OCI-LY7 (cell line): ENCODE data around the gene LGALS9. TPM values are rescaled to one million over a fixed set of nuclear protein-coding genes. Genes with fewer than 3 reads are reported as not detected.

Experiments used
- BruUV-seq: library from RNA; stranded (reverse); fragments of 400-500 nt; replicated peaks from 2 replicates; lab custom pipeline; 2021; lab: Mats Ljungman, UMichigan
- CTCF ChIA-PET: fragments of 300-600 bp; sonication (Branson Sonifier 250); formaldehyde crosslinking; loops from one replicate; lab custom pipeline; 2022; ENCODE audit warnings: antibody characterized with exemption; ENCODE audit not compliant: unreplicated experiment; lab: Charles Lee
- POLR2A ChIA-PET: fragments of 300-600 bp; sonication (Branson Sonifier 250); formaldehyde crosslinking; loops from one replicate; lab custom pipeline; 2022; ENCODE audit warnings: antibody characterized with exemption; lab: Charles Lee
- DNase-seq: peaks from one replicate; pipeline ENCODE4 v3.0.0-alpha.2; 2015; ENCODE audit warnings: low spot score
- H2AFZ ChIP-seq: fragments of 200-600 bp; sonication (generic), shearing (Covaris generic); 2 replicates; pipeline ENCODE4 v1.6.1; 2014; ENCODE audit warnings: mild to moderate bottlenecking, antibody characterized with exemption, low read length, moderate library complexity
- H3K27ac ChIP-seq: fragments of 200-600 bp; sonication (generic); 2 replicates; pipeline ENCODE4 v1.5.1; 2014; ENCODE audit warnings: mixed run types, low read depth, mild to moderate bottlenecking, moderate library complexity, low read length, inconsistent platforms; ENCODE audit not compliant: poor library complexity, severe bottlenecking
- H3K36me3 ChIP-seq: fragments of 200-600 bp; sonication (generic); 2 replicates; pipeline ENCODE4 v1.6.1; 2014; ENCODE audit warnings: mild to moderate bottlenecking, antibody characterized with exemption, low read length, moderate library complexity, mixed read lengths; ENCODE audit not compliant: insufficient read depth
- H3K4me1 ChIP-seq: fragments of 200-600 bp; sonication (generic); 2 replicates; pipeline ENCODE4 v1.5.1; 2014; ENCODE audit warnings: mild to moderate bottlenecking, low read length; ENCODE audit not compliant: insufficient read depth, poor library complexity, severe bottlenecking
- H3K4me2 ChIP-seq: fragments of 200-600 bp; sonication (generic); 2 replicates; pipeline ENCODE4 v1.6.1; 2014; ENCODE audit warnings: mild to moderate bottlenecking, low read length
- H3K4me3 ChIP-seq: fragments of 200-600 bp; sonication (generic); 2 replicates; pipeline ENCODE4 v1.5.1; 2014; ENCODE audit warnings: mild to moderate bottlenecking, low read depth, low read length; ENCODE audit not compliant: poor library complexity, severe bottlenecking
- H3K79me2 ChIP-seq: fragments of 200-600 bp; sonication (generic); 2 replicates; pipeline ENCODE4 v1.6.1; 2016; ENCODE audit warnings: low read depth, mild to moderate bottlenecking, low read length, moderate library complexity, mixed read lengths; ENCODE audit not compliant: insufficient read depth
- H3K9me2 ChIP-seq: fragments of 200-600 bp; sonication (generic); 2 replicates; pipeline ENCODE4 v1.6.1; 2016; ENCODE audit warnings: mild to moderate bottlenecking, low read length, mixed read lengths; ENCODE audit not compliant: insufficient read depth
- H3K9me3 ChIP-seq: fragments of 200-600 bp; sonication (generic); 2 replicates; pipeline ENCODE4 v1.6.1; 2014; ENCODE audit warnings: mild to moderate bottlenecking, mixed run types, low read length, mixed read lengths
- H4K20me1 ChIP-seq: fragments of 200-600 bp; sonication (generic); 2 replicates; pipeline ENCODE4 v1.6.1; 2014; ENCODE audit warnings: mild to moderate bottlenecking, antibody characterized with exemption, low read length, moderate library complexity, mixed read lengths; ENCODE audit not compliant: insufficient read depth
- CTCF ChIP-seq: fragments of 200-600 bp; sonication (generic); conservative IDR thresholded peaks from 2 replicates; pipeline ENCODE4 v1.5.1; 2014; ENCODE audit warnings: mild to moderate bottlenecking, antibody characterized with exemption, low read length, moderate library complexity, mixed read lengths
- EZH2phosphoT487 ChIP-seq: fragments of 200-600 bp; sonication (generic); IDR thresholded peaks from 2 replicates; pipeline ENCODE4 v1.6.1; 2018; ENCODE audit warnings: low read depth, borderline replicate concordance, mild to moderate bottlenecking, mixed run types, antibody characterized with exemption, low read length, moderate library complexity, mixed read lengths
- intact Hi-C: fragments of 100-400 bp; cut with micrococcal nuclease; formaldehyde crosslinking; loops from one replicate; pipeline ENCODE4 v1.10.0; 2022; ENCODE audit not compliant: unreplicated experiment
- total RNA-seq, 2 experiments: library from RNA; depleted of rRNA in 1 of 2; stranded (reverse); fragments of >200 nt in 1 of 2; shearing (Covaris generic) in 1 of 2; gene quantifications; 2 replicates each; pipeline ENCODE4 v1.2.3, GENCODE V29; 2014 to 2022

The LGALS9 gene
- total RNA-seq, 2 experiments from 2014 or later = 2.2 to 4.2 TPM

- Histone ChIP-seq H3K9me3 (no peaks in the 10 kb centered on the region), H3K4me1 (no peaks in the 10 kb centered on the region), H2AFZ (no peak overlapping the region), H3K36me3 (no peaks in the 10 kb centered on the region), H4K20me1 (no peaks in the 10 kb centered on the region), H3K4me3 (no peak overlapping the region), H3K9me2 (no peaks in the 10 kb centered on the region), H3K79me2 (no peaks in the 10 kb centered on the region), H3K27ac (no peak overlapping the region), H3K4me2 (no peak overlapping the region)
- no TSS peak for BruUV-seq
- TF ChIP-seq CTCF = no peak
- no peak for TF ChIP-seq EZH2phosphoT487
- no peak for DNase-seq
- POLR2A ChIA-PET = interaction anchor here (1.1 kb wide), 1 partner anchor 11 kb away, joined by 5 read pairs; no protein-coding TSS in a partner anchor
- CTCF ChIA-PET = no interaction called here
- intact Hi-C loops = no loop called here
Measured at GRCh38 chr17:27588354-27588753, 42.6 kb upstream of the LGALS9 start.

GRCh38 chr17:27590864-27591263 lies 40.1 kb upstream of the LGALS9 start:
- H4K20me1 ChIP-seq = no peaks in the 10 kb centered on the region
- intact Hi-C loops = no loop called here
- H3K4me3 ChIP-seq = no peak overlapping the region
- H3K36me3 ChIP-seq = no peaks in the 10 kb centered on the region
- H3K4me1 ChIP-seq = no peaks in the 10 kb centered on the region
- ChIA-PET CTCF (no interaction called here), POLR2A (no interaction called here)
- H2AFZ ChIP-seq = no peak overlapping the region
- no TSS peak for BruUV-seq
- H3K9me2 ChIP-seq = no peaks in the 10 kb centered on the region
- no peaks in the 10 kb centered on the region for H3K9me3 ChIP-seq
- no peak overlapping the region for H3K27ac ChIP-seq
- no peak overlapping the region for H3K4me2 ChIP-seq
- H3K79me2 ChIP-seq = no peaks in the 10 kb centered on the region
- TF ChIP-seq CTCF = no peak
- no peak for TF ChIP-seq EZH2phosphoT487
- DNase-seq = no peak

GRCh38 chr17:27591986-27592385 lies 39.0 kb upstream of the LGALS9 start:
- intact Hi-C loops = no loop called here
- no TSS peak for BruUV-seq
- Histone ChIP-seq H4K20me1 (no peaks in the 10 kb centered on the region), H3K27ac (no peak overlapping the region), H3K4me3 (no peak overlapping the region), H3K4me1 (no peaks in the 10 kb centered on the region), H3K79me2 (no peaks in the 10 kb centered on the region), H2AFZ (no peak overlapping the region), H3K4me2 (no peak overlapping the region), H3K9me3 (no peaks in the 10 kb centered on the region), H3K9me2 (no peaks in the 10 kb centered on the region), H3K36me3 (no peaks in the 10 kb centered on the region)
- TF ChIP-seq CTCF (no peak), EZH2phosphoT487 (no peak)
- no peak for DNase-seq
- ChIA-PET CTCF (no interaction called here), POLR2A (no interaction called here)
